Motor neuron (in vitro differentiated cells): ENCODE results near the gene ZDHHC14. TPM values are rescaled to one million over a fixed set of nuclear protein-coding genes. Genes with fewer than 3 reads are reported as not detected.
A peak's percentile ranks its signal among the peaks of the same experiment; 100 is the strongest.

Experiments
- ATAC-seq, 8 experiments: fragments of 200-7000 bp; cut with Tn5 transposase; replicated peaks in 6 of 8; 2 replicates each; pipeline ENCODE4 v1.8.0; 2021; ENCODE audit warnings: mild to moderate bottlenecking in 8 of 8, moderate library complexity in 8 of 8
- H3K27ac ChIP-seq, 2 donors: fragments of 250-450 bp; sonication (Bioruptor Pico); 2 replicates each; pipeline ENCODE4 v1.9.0; 2021; ENCODE audit warnings: antibody characterized with exemption in 2 of 2, mild to moderate bottlenecking in 2 of 2, moderate library complexity in 1 of 2
- H3K4me1 ChIP-seq, 2 donors: fragments of 250-450 bp; sonication (Bioruptor Pico); replicated peaks in 1 of 2; 2 replicates each; pipeline ENCODE4 v1.6.1; 2021; ENCODE audit warnings: antibody characterized with exemption in 2 of 2, mild to moderate bottlenecking in 2 of 2, moderate library complexity in 1 of 2
- H3K4me3 ChIP-seq, 5 donors: fragments of 250-450 bp; sonication (Bioruptor Pico); 2 replicates each; pipeline ENCODE4 v1.9.0; 2021; ENCODE audit warnings: antibody characterized with exemption in 5 of 5, mild to moderate bottlenecking in 5 of 5, moderate library complexity in 4 of 5
- WGBS, 10 experiments: fragments of 450-650 bp; shearing (Covaris generic); methylation state at CpG; one replicate each; pipeline ENCODE4 v1.0.0; 2022; 5-methylcytosine and 5-hydroxymethylcytosine counted together
- in situ Hi-C, 9 experiments: fragments of 400-800 bp; cut with MboI; loops; one replicate each; pipeline ENCODE4 v1.15.0; 2021; ENCODE audit warnings: low sequenced_read_pairs in 9 of 9, low pct_unique_long_range_greater_than_20kb in 2 of 9; ENCODE audit not compliant: unreplicated experiment in 9 of 9
- total RNA-seq, 8 experiments: library from RNA; unstranded; fragments of 300-600 nt; gene quantifications; 2 replicates each; pipeline versions ENCODE4 v1.2.3 to v1.2.4, GENCODE V29; 2022

The ZDHHC14 gene
- total RNA-seq, 8 experiments from 2014 or later, result 2.9 to 22.7 (median 3.7) TPM

GRCh38 chr6:157593596-157593995, 212.6 kb downstream of the ZDHHC14 start:
- Histone ChIP-seq H3K4me3 (no peak overlapping the region), H3K27ac (no peak overlapping the region), H3K4me1 (no peaks in the 10 kb centered on the region)
- ATAC-seq, result peak in 1 of 8 experiments; percentile 49
- WGBS, 10 experiments, result 83 to 95% (median 90%) methylated on average over 2 to 6 of the region's 8 CpGs; no CpG with 5 or more reads in 6 of the 10 experiments
- in situ Hi-C loops, result no loop called here

- no peak overlapping the region for H3K4me3 ChIP-seq
- in situ Hi-C loops, result no loop called here
- ATAC-seq, result no peak
- H3K4me1 ChIP-seq, result no peaks in the 10 kb centered on the region
- H3K27ac ChIP-seq, result no peak overlapping the region
- whole genome bisulfite sequencing, 10 experiments, result 87 to 100% (median 95%) methylated on average over 2 to 7 of the region's 7 CpGs; no CpG with 5 or more reads in 2 of the 10 experiments
Observed at GRCh38 chr6:157594292-157594691, 213.3 kb downstream of the ZDHHC14 start.

GRCh38 chr6:157595768-157596167, 214.8 kb downstream of the ZDHHC14 start:
- no peaks in the 10 kb centered on the region for H3K4me1 ChIP-seq
- 90 to 100% (median 93%) methylated on average over 2 to 5 of the region's 8 CpGs; no CpG with 5 or more reads in 3 of the 10 experiments for WGBS, 10 experiments
- in situ Hi-C loops, result no loop called here
- no peak for ATAC-seq
- H3K27ac ChIP-seq, result no peak overlapping the region
- no peak overlapping the region for H3K4me3 ChIP-seq

- 25 to 100% (median 89%) methylated on average over 1 to 5 of the region's 6 CpGs; no CpG with 5 or more reads in 3 of the 10 experiments for WGBS, 10 experiments
- Histone ChIP-seq H3K4me1 (no peaks in the 10 kb centered on the region), H3K4me3 (no peak overlapping the region), H3K27ac (no peak overlapping the region)
- no peak for ATAC-seq
- in situ Hi-C loops, result no loop called here
Observed at GRCh38 chr6:157596461-157596860, 215.5 kb downstream of the ZDHHC14 start.

GRCh38 chr6:157596886-157597285, 215.9 kb downstream of the ZDHHC14 start:
- no peak overlapping the region for H3K27ac ChIP-seq
- in situ Hi-C loops, result no loop called here
- 91 to 100% (median 98%) methylated on average over 1 to 15 of the region's 15 CpGs; no CpG with 5 or more reads in 2 of the 10 experiments for WGBS, 10 experiments
- H3K4me3 ChIP-seq, result no peak overlapping the region
- ATAC-seq, result no peak
- H3K4me1 ChIP-seq, result no peaks in the 10 kb centered on the region

GRCh38 chr6:157597461-157598312, 216.7 kb downstream of the ZDHHC14 start:
- peak; percentile 35 to 85 (median 69) for ATAC-seq
- Histone ChIP-seq H3K4me3 (no peak overlapping the region), H3K4me1 (no peaks in the 10 kb centered on the region), H3K27ac (no peak overlapping the region)
- in situ Hi-C loops, result no loop called here
- 20 to 58% (median 39%) methylated on average over 1 to 8 of the region's 9 CpGs; no CpG with 5 or more reads in 3 of the 10 experiments for WGBS, 10 experiments

GRCh38 chr6:157599191-157599590, 218.2 kb downstream of the ZDHHC14 start:
- no peaks in the 10 kb centered on the region for H3K4me1 ChIP-seq
- in situ Hi-C loops, result no loop called here
- no peak overlapping the region for H3K4me3 ChIP-seq
- WGBS, 10 experiments, result 80 to 97% (median 92%) methylated on average over 2 to 8 of the region's 12 CpGs; no CpG with 5 or more reads in 2 of the 10 experiments
- no peak for ATAC-seq
- no peak overlapping the region for H3K27ac ChIP-seq

GRCh38 chr6:157600807-157601206, 219.8 kb downstream of the ZDHHC14 start:
- WGBS, 10 experiments, result 89 to 100% (median 96%) methylated on average over 2 to 11 of the region's 15 CpGs; no CpG with 5 or more reads in 1 of the 10 experiments
- in situ Hi-C loops, result no loop called here
- no peak for ATAC-seq
- Histone ChIP-seq H3K4me1 (no peaks in the 10 kb centered on the region), H3K27ac (no peak overlapping the region), H3K4me3 (no peak overlapping the region)

- 84 to 100% (median 96%) methylated on average over 2 to 17 of the region's 18 CpGs; no CpG with 5 or more reads in 2 of the 10 experiments for WGBS, 10 experiments
- peaks cover 5 to 7% of the 10 kb centered on the region in 2 donors for H3K4me1 ChIP-seq
Observed at GRCh38 chr6:157602521-157603295, 221.7 kb downstream of the ZDHHC14 start.

GRCh38 chr6:157603314-157603940, 222.4 kb downstream of the ZDHHC14 start:
- H3K4me3 ChIP-seq, result no peak overlapping the region
- no peak overlapping the region for H3K27ac ChIP-seq
- ATAC-seq, result no peak
- 63 to 100% (median 96%) methylated on average over 1 to 6 of the region's 13 CpGs; no CpG with 5 or more reads in 1 of the 10 experiments for WGBS, 10 experiments
- peaks cover 5 to 10% of the 10 kb centered on the region in 2 donors for H3K4me1 ChIP-seq
- in situ Hi-C loops, result no loop called here

More at GRCh38 chr6:157602521-157603295, 221.7 kb downstream of the ZDHHC14 start:
- in situ Hi-C loops, result no loop called here
- Histone ChIP-seq H3K4me3 (no peak overlapping the region), H3K27ac (no peak overlapping the region)
- no peak for ATAC-seq

GRCh38 chr6:157603971-157604370, 223.0 kb downstream of the ZDHHC14 start:
- H3K4me1 ChIP-seq, result peaks cover 5 to 10% of the 10 kb centered on the region in 2 donors
- no peak for ATAC-seq
- in situ Hi-C loops, result no loop called here
- no peak overlapping the region for H3K27ac ChIP-seq
- WGBS, 10 experiments, result 88 to 100% (median 100%) methylated on average over 1 to 4 of the region's 5 CpGs; no CpG with 5 or more reads in 5 of the 10 experiments
- H3K4me3 ChIP-seq, result no peak overlapping the region

- no peak overlapping the region for H3K4me3 ChIP-seq
- in situ Hi-C loops, result no loop called here
- WGBS, 10 experiments, result 0 to 100% (median 50%) methylated on average over 1 to 2 of the region's 2 CpGs; no CpG with 5 or more reads in 3 of the 10 experiments
Observed at GRCh38 chr6:157604816-157605215, 223.8 kb downstream of the ZDHHC14 start.

More at GRCh38 chr6:157604816-157605215, 223.8 kb downstream of the ZDHHC14 start:
- Histone ChIP-seq H3K4me1 (peaks cover 5 to 10% of the 10 kb centered on the region in 2 donors), H3K27ac (no peak overlapping the region)
- no peak for ATAC-seq
